Central memory CD4-positive, alpha-beta T cell (primary cell): ENCODE data around the gene ULBP1.
"Not testable (repeated sequence)": the region's sequence is repeated elsewhere in the genome, so short reads cannot be mapped to it uniquely, and the experiment has no call there.

Experiments used
- DNase-seq: peaks from one replicate; pipeline ENCODE4 v3.0.0; 2022

ULBP1 gene

GRCh38 chr6:149953934-149954327 lies 9.8 kb upstream of the ULBP1 start:
- not testable (repeated sequence) for DNase-seq

- DNase-seq: not testable (repeated sequence)
Measured at GRCh38 chr6:149954328-149954983, 9.3 kb upstream of the ULBP1 start.

DNA sequence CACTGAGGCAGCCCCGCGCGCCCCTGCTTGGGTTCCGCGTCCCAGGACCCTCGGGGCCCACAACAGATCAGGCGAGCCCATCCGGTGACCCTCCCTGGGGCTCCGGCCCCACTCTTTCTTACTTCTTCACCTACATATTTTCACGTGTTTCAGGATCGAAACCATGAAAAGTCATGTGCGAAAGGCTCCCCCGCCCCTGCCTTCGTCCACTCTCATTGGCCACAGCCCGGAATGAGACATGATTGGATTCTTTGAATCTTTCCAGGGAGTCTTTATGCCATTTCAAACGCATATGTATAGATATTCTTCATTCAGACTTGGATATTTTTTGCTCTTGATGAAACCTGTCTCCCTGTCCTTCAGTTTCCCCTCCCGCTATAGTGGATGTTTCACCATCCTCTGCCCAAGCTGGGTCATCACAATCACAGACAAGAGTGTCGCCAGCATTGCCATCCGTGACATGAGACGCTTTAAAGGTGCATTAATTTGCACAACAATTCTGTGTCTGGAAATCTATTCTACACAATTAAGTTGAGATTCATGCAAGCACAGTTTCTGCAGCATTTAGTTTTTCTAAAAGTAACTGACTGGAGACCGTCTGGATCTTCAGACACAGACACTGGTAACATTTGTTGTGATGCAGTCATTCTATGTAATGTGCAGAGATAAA lies 8.6 kb upstream of the ULBP1 start:
- DNase-seq: not testable (repeated sequence)

DNA sequence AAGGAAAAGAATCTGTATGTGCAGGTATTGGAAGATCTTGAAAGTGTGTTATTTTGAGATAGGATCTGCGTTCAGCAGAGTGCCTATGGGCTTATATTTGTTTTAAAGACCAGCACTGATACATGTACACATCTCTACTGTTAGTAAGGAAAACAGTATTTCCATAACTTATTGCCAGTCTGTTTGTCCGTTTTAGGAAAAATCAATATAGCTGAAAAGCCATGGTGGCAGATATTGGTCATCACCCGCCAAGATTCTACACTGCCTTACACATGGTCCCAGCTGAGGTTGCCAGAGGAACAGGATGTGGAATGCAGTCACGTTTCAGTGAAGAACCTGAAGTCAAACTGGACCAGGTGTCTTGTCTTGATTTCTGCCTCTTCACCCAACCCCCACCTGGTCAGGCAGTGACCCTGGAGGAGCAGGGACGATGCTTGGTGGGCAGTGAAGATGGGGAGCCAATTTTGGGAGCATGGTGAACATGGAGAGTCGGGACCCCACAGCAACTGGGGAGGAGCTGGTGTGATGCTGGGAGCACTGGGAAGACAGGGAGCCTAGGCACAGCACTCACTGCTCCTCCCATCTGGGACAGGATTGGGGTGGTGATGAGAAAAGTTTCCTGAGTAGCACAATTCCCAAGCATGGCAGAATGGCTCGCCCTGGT lies 8.0 kb upstream of the ULBP1 start:
- DNase-seq: not testable (repeated sequence)

GRCh38 chr6:149958124-149958523 lies 5.6 kb upstream of the ULBP1 start:
- not testable (repeated sequence) for DNase-seq

- DNase-seq: not testable (repeated sequence)
Measured at GRCh38 chr6:149959806-149960205, 3.9 kb upstream of the ULBP1 start.

DNA sequence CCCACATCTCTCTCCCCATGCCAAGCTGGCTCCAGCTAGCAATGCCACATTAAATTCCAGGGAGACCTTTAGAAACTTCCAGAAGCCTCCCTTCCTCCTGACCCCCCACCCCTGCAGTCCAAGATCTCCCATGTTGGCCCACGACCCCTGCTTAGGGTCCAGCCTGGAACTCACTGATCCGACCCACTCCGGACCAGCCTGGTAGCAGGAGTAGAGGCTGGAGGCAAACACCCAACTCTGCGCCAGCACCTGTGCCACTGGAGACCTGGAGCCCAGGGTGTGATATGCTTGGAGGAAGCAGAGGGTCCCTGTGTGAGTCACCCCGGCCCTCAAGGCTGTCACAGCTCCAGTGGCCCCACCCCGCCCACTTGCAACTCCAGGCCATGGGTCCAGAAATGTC lies 3.3 kb upstream of the ULBP1 start:
- DNase-seq: no peak

GRCh38 chr6:149961728-149962425 lies 1.9 kb upstream of the ULBP1 start:
- no peak for DNase-seq

- DNase-seq: no peak
Measured at GRCh38 chr6:149962461-149963211, 1.1 kb upstream of the ULBP1 start.

GRCh38 chr6:149963212-149963461 lies 606 bp upstream of the ULBP1 start:
- DNase-seq: peak; percentile 36

DNA sequence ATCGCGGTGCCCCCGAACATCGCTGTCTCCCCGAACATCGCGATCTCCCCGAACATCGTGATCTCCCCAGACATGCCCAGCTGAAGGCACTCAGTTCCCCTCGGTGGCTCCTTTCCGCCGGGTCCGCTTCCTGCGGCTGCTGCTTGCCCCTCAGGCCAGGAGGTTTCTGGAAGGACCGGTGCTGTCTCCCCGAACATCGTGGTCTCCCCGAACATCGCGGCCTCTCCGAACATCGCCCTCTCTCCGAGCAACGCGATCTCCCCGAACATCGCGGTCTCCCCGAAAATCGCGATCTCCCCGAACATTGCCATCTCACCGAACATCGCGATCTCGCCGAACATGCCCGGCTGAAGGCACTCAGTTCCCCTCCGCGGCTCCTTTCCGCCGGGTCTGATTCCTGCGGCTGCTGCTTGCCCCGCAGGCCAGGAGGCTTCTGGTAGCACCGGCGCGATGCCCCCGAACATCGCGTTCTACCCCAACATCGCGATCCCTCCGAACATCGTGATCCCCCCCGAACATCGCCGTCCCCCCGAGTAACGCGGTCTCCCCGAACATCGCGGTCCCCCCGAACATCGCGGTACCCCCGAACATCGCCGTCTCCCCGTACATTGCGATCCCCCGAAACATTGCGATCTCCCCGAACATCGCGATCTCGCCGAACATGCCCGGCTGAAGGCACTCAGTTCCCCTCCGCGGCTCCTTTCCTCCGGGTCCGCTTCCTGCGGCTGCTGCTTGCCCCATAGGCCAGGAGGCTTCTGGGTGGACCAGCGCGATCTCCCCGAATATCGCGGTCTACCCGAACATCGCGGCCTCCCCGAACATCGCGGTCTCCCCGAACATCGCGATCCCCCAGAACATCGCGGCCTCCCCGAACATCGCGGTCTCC lies 808 bp downstream of the ULBP1 start:
- peak; percentile 21 for DNase-seq

- peak; percentile 33 for DNase-seq
Measured at GRCh38 chr6:149965194-149966020, 1.7 kb downstream of the ULBP1 start.

DNA sequence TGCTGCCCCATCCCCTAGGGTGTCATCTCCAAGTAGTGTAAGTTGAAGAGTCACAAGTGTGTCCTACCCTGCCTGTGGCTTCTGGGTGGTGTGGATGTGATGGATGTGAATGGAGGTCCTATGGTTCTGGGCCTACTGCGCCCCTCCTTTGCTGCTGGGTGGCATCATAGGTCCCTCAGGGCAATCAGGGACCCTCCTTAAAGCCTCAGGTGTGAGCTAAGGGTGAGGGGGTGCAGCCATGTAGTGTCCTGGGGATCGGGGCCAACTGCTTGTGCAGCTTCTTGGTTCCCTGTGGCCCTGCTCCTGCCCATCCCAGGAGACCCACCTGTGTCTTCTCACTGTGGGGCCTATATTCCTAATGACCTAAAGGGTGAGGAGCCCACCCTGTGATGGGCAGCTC lies 2.6 kb downstream of the ULBP1 start:
- not testable (repeated sequence) for DNase-seq

DNA sequence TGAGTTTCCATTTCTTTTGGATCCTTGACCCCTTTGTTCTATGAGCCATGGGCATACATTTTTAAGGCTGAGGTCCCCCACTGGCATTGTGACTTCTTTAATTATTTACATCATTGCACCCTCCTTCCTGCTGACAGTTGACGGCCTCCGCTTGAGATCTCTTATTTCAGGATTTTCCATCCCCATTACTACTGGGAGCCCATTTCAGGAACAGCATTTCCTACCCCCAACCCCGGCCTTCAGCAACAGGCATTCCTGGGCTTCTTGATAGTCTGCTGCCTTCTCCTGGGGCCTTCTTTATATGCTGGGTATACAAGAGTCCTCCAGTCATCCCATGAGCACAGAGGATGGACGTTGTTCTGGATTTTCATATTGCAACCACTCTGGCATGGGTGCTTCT lies 3.8 kb downstream of the ULBP1 start:
- no peak for DNase-seq

DNA sequence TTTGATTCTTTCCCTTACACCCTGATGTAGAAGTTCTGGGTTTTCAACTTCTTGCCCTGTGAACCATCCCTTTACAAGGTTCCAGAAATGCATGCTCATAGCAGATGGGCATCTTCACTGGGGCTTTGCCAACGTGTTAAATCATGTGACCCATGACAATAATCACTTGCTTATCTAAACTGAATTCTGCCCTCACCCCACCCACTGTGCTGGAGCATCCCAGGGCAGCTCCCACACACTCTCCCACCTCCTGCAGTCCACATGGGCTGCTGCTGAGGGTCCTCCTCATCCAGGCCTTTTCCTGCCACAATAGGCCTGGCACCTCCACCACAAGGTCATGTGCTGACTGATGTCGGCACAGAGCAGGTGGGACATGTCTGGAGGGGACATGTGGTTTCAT lies 4.3 kb downstream of the ULBP1 start:
- DNase-seq: not testable (repeated sequence)

DNA sequence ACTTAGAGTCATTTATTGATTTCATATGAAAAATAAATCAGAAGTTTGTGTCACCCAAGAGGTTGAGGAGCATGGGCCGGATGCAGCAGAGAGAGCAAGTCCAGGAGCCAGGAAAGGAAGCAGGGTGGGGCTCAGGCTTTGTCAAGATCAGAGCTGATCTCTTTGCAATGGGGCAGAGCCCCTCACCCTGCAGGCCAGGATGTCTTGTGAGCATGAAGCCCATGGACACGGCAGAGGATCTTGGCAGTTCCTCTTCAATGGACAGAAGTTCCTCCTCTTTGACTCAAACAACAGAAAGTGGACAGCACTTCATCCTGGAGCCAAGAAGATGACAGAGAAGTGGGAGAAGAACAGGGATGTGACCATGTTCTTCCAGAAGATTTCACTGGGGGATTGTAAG lies 5.2 kb downstream of the ULBP1 start:
- not testable (repeated sequence) for DNase-seq

GRCh38 chr6:149969635-149970034 lies 5.9 kb downstream of the ULBP1 start:
- DNase-seq: no peak

DNA sequence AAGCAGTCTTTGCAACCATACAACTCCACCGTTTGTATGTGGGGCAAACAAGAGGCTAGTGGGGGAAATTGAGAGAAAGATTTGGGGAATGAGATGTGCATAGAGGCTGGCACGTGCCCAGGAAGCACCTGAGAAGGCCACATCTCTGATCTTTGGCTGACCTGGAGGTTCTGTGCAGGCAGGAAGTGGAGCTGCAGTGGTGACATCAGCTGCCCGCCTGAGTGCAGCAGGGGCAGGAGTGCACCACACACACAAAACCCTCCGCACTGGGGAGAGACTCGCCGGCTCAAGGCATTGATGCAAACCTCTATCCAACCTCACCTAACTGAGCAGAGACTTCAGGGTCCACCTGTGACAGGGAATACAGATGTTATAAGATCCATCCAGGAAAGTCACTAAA lies 10.7 kb downstream of the ULBP1 start:
- not testable (repeated sequence) for DNase-seq

DNA sequence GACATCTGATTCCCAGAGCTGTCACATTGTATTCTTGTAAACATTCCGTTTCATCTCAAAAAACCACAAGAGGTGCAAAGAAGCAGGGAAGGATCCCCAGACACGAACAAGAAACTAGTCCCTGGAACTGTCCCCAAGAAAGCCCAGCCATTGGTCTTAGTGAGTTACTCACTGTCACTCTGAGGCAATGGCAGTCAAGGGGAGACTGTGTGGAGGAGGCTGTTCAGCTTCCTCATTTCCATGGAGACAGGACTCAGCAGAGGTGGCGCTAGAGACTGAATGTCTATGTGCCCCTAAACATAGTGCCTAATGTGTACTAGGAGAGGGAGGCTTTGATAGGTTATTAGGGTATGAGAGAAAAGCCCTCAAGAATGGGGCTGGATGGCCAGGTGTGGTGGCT lies 11.1 kb downstream of the ULBP1 start:
- DNase-seq: no peak

GRCh38 chr6:149975400-149975799 lies 11.7 kb downstream of the ULBP1 start:
- DNase-seq: no peak

GRCh38 chr6:149977221-149977620 lies 13.5 kb downstream of the ULBP1 start:
- no peak for DNase-seq
